ENCODE results near the gene UBE2N. TPM values are rescaled to one million over a fixed set of nuclear protein-coding genes. Genes with fewer than 3 reads are reported as not detected.

Gene UBE2N
- total and polyA plus RNA-seq, 10 of the 15 experiments (the other 5 are each of a cell fraction or from before 2014, with no cell fraction given), result 243 to 945 (median 443) TPM

DNA sequence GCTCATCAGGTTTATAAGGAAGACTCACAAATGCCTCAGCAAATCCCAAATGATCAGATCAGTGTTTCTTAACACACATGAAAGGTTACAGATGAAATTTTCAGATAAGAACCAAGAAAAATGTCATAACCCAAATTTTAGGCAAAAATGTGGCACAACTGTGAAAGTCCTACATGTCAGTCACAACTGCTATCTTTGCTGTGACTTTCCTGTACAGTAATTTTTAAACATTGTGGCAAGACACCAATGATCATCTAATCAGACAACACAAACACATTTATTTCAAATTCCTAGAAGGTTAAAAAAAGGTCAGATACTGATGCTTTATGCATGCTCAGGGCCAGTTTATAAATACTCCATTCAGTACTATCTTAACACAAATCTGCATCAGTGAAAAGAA lies 32.9 kb downstream of the UBE2N start:
- Histone ChIP-seq H3K4me2 (ENCODE audit: control insufficient read depth, insufficient read depth) (no peak overlapping the region), H2AFZ (ENCODE audit: control insufficient read depth, low read depth, low read length) (no peak overlapping the region), H3K4me3 (no peak overlapping the region), H3K27me3 (replicated peaks in 1 of 2; ENCODE audit: control insufficient read depth in 2 of 2, insufficient read depth in 2 of 2, low read length in 1 of 2) (no peaks in the 10 kb centered on the region), H3K9ac (ENCODE audit: control insufficient read depth, insufficient read depth, low read length) (no peak overlapping the region), H3K4me1 (ENCODE audit: control insufficient read depth, insufficient read depth, low read length) (no peaks in the 10 kb centered on the region), H3K9me3 (replicated peaks; ENCODE audit: control insufficient read depth, insufficient read depth, low read length) (no peaks in the 10 kb centered on the region), H3K27ac (ENCODE audit: control insufficient read depth, insufficient read depth) (no peak overlapping the region), H4K20me1 (ENCODE audit: control insufficient read depth, insufficient read depth) (no peaks in the 10 kb centered on the region), H3K79me2 (ENCODE audit: control insufficient read depth, insufficient read depth, low read length) (peaks cover 21% of the 10 kb centered on the region), H3K36me3 (ENCODE audit: control insufficient read depth in 2 of 2, insufficient read depth in 2 of 2, low read length in 1 of 2) (peaks cover 1 to 19% of the 10 kb centered on the region in 2 experiments)
- ATAC-seq (no peak), FAIRE-seq (no peak), DNase-seq (ENCODE audit: low read depth, low spot score) (no peak)
- intact Hi-C loops (cut with micrococcal nuclease; ENCODE audit: unreplicated experiment) (no loop called here), in situ Hi-C loops (cut with MboI) (loop anchor here (5.0 kb wide), 1 partner anchor 627 kb away; no protein-coding TSS in a partner anchor)
- ChIA-PET POLR2A (interaction anchor here (0.6 to 1.7 kb wide), 3 partner anchors 11 to 125 kb away, joined by 3 to 8 read pairs (median 5); no protein-coding TSS in a partner anchor), SMC1A (ENCODE audit: uncharacterized antibody, unreplicated experiment) (interaction anchor here (1.1 to 4.7 kb wide), 8 partner anchors 10 to 421 kb away, joined by 3 to 39 read pairs (median 4); no protein-coding TSS in a partner anchor), RAD21 (ENCODE audit: unreplicated experiment) (interaction anchor here (2.1 kb wide), 1 partner anchor 11 kb away, joined by 10 read pairs; no protein-coding TSS in a partner anchor), CTCF (interaction anchor here (0.7 to 8.9 kb wide), 8 partner anchors 11 to 693 kb away, joined by 3 to 77 read pairs (median 4); no protein-coding TSS in a partner anchor)
- no peak for TF ChIP-seq CBX5 (IDR thresholded peaks at IDR 0.05; ENCODE audit: low read depth)
- no peak for TF ChIP-seq CBX3 (IDR thresholded peaks at IDR 0.05; ENCODE audit: borderline replicate concordance, low read depth)
- TF ChIP-seq TARDBP (IDR thresholded peaks at IDR 0.05; ENCODE audit: borderline replicate concordance), result no peak
- no peak for TF ChIP-seq MTA2 (IDR thresholded peaks at IDR 0.05; ENCODE audit: low read depth)
- no peak for TF ChIP-seq HDAC6 (IDR thresholded peaks at IDR 0.05; ENCODE audit: unreplicated experiment)
- no peak for TF ChIP-seq GATAD2B (conservative IDR thresholded peaks at IDR 0.05; ENCODE audit: low read depth)
- TF ChIP-seq PAX8 (IDR thresholded peaks at IDR 0.05), result no peak
- TF ChIP-seq CHD1 (IDR thresholded peaks at IDR 0.05; ENCODE audit: low read depth, low read length), result no peak
- no peak for TF ChIP-seq ASH2L (IDR thresholded peaks at IDR 0.05; ENCODE audit: borderline replicate concordance, low read depth)
- no peak for TF ChIP-seq CHD2 (IDR thresholded peaks at IDR 0.05; ENCODE audit: borderline replicate concordance, low read depth, low read length)
- TF ChIP-seq HDAC2 (IDR thresholded peaks at IDR 0.05), result no peak
- TF ChIP-seq, protein P1, sequence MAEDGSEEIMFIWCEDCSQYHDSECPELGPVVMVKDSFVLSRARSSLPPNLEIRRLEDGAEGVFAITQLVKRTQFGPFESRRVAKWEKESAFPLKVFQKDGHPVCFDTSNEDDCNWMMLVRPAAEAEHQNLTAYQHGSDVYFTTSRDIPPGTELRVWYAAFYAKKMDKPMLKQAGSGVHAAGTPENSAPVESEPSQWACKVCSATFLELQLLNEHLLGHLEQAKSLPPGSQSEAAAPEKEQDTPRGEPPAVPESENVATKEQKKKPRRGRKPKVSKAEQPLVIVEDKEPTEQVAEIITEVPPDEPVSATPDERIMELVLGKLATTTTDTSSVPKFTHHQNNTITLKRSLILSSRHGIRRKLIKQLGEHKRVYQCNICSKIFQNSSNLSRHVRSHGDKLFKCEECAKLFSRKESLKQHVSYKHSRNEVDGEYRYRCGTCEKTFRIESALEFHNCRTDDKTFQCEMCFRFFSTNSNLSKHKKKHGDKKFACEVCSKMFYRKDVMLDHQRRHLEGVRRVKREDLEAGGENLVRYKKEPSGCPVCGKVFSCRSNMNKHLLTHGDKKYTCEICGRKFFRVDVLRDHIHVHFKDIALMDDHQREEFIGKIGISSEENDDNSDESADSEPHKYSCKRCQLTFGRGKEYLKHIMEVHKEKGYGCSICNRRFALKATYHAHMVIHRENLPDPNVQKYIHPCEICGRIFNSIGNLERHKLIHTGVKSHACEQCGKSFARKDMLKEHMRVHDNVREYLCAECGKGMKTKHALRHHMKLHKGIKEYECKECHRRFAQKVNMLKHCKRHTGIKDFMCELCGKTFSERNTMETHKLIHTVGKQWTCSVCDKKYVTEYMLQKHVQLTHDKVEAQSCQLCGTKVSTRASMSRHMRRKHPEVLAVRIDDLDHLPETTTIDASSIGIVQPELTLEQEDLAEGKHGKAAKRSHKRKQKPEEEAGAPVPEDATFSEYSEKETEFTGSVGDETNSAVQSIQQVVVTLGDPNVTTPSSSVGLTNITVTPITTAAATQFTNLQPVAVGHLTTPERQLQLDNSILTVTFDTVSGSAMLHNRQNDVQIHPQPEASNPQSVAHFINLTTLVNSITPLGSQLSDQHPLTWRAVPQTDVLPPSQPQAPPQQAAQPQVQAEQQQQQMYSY (CRISPR knock-in tag; IDR thresholded peaks at IDR 0.05), result no peak
- TF ChIP-seq NFXL1 (IDR thresholded peaks at IDR 0.05; ENCODE audit: borderline replicate concordance), result no peak
- no peak for TF ChIP-seq TCF7 (IDR thresholded peaks at IDR 0.05; ENCODE audit: borderline replicate concordance)
- BruUV-seq (replicated peaks), result no TSS peak
